Measurements from ENCODE around the gene ST7. TPM values are rescaled to one million over a fixed set of nuclear protein-coding genes. Genes with fewer than 3 reads are reported as not detected.

ST7 gene
- total and polyA plus RNA-seq, 2 of the 8 experiments (the other 6 are each of a cell fraction or from before 2014, with no cell fraction given), result 16.3 to 18.0 TPM

- peak overlapping the region; percentile 80 to 97 (median 89) for H3K4me3 ChIP-seq (ENCODE audit: extremely low read depth in 1 of 4, insufficient read depth in 2 of 4, low read depth in 3 of 4, low read length in 4 of 4)
- H2BK5ac ChIP-seq (ENCODE audit: low read depth, low read length), result peak overlapping the region; percentile 62; the same call in 1 of the 2 replicates
- no peaks in the 10 kb centered on the region for H3K79me1 ChIP-seq (ENCODE audit: low read depth, low read length)
- H3K9me3 ChIP-seq (ENCODE audit: insufficient read depth in 2 of 2, low read depth in 1 of 2, low read length in 1 of 2), result no peaks in the 10 kb centered on the region
- no peak overlapping the region for H2BK20ac ChIP-seq (ENCODE audit: low read length)
- H3K27ac ChIP-seq (ENCODE audit: low read depth, low read length), result peak overlapping the region; percentile 87
- H3K56ac ChIP-seq (replicated peaks; ENCODE audit: insufficient read length, low read depth, low read length), result peak overlapping the region; percentile 13
- FAIRE-seq (peak; percentile 48), DNase-seq (ENCODE audit: low read depth in 1 of 2, low spot score in 2 of 2) (peak; percentile 64 to 74)
- H4K20me1 ChIP-seq (replicated peaks in 1 of 2; ENCODE audit: control insufficient read depth in 1 of 2, insufficient read depth in 2 of 2, low read length in 2 of 2), result no peaks in the 10 kb centered on the region
- no peaks in the 10 kb centered on the region for H3K27me3 ChIP-seq (replicated peaks in 1 of 4; ENCODE audit: control insufficient read depth in 3 of 4, extremely low read depth in 1 of 4, insufficient read depth in 3 of 4, low read length in 3 of 4)
- H4K5ac ChIP-seq (ENCODE audit: insufficient read length, low read depth, low read length), result peak overlapping the region; percentile 53
- H4K8ac ChIP-seq (ENCODE audit: extremely low read depth, insufficient read depth, low read length), result peak overlapping the region; percentile 95; the same call in 1 of the 2 replicates
- no peak overlapping the region for H2BK120ac ChIP-seq (replicated peaks; ENCODE audit: low read depth, low read length)
- CTCF ChIA-PET (ENCODE audit: partially characterized antibody), result interaction anchor here (0.6 to 2.7 kb wide), 9 partner anchors 10 to 258 kb away, joined by 3 to 10 read pairs (median 3); no protein-coding TSS in a partner anchor
- WGBS, 2 experiments (ENCODE audit: extremely low coverage in 1 of 2, insufficient coverage in 1 of 2, insufficient read length in 1 of 2, insufficient replicate concordance in 2 of 2, low coverage in 1 of 2, low lambda C conversion rate in 2 of 2, missing lambda C conversion rate in 1 of 2), result 3% methylated on average over 30 of the region's 63 CpGs; no CpG with 5 or more reads in 1 of the 2 experiments
- H2AFZ ChIP-seq (ENCODE audit: low read length), result no peak overlapping the region
- H3K14ac ChIP-seq (ENCODE audit: insufficient read length), result peak overlapping the region; percentile 3
- peaks cover 3% of the 10 kb centered on the region for H3K23me2 ChIP-seq (ENCODE audit: low read depth, low read length)
- H3K23ac ChIP-seq (ENCODE audit: insufficient read length), result no peak overlapping the region
- H3K79me2 ChIP-seq (ENCODE audit: control insufficient read depth in 1 of 2, insufficient read depth in 2 of 2, low read length in 2 of 2), result peaks cover 0 to 29% of the 10 kb centered on the region in 2 experiments; a peak in 2 of 4 replicates
- H3K4me2 ChIP-seq (ENCODE audit: insufficient read depth in 1 of 2, low read depth in 2 of 2, low read length in 2 of 2), result peak overlapping the region; percentile 80 to 85
- H3K4me1 ChIP-seq (replicated peaks in 1 of 4; ENCODE audit: control insufficient read depth in 3 of 4, insufficient read depth in 4 of 4, low read length in 3 of 4), result peaks cover 0 to 12% (median 6%) of the 10 kb centered on the region in 4 experiments; a peak in 3 of 7 replicates
- no peak overlapping the region for H2BK15ac ChIP-seq (ENCODE audit: low read length)
- H3K36me3 ChIP-seq (ENCODE audit: control insufficient read depth in 2 of 4, insufficient read depth in 4 of 4, low read length in 3 of 4), result no peaks in the 10 kb centered on the region
- POLR2A ChIA-PET (ENCODE audit: partially characterized antibody), result interaction anchor here (0.8 to 3.4 kb wide), 12 partner anchors 8 to 287 kb away, joined by 3 to 34 read pairs (median 4); no protein-coding TSS in a partner anchor
- H2AK5ac ChIP-seq (ENCODE audit: low read depth, low read length), result no peak overlapping the region
- H4K91ac ChIP-seq (replicated peaks; ENCODE audit: insufficient read length, low read length), result no peak overlapping the region
- peak overlapping the region; percentile 56 for H3K18ac ChIP-seq (ENCODE audit: extremely low read depth, low read length)
- peak overlapping the region; percentile 76 to 96 (median 92) for H3K9ac ChIP-seq (replicated peaks in 1 of 4; ENCODE audit: extremely low read depth in 1 of 4, low read depth in 3 of 4, low read length in 3 of 4)
- H3K4ac ChIP-seq (replicated peaks; ENCODE audit: insufficient read length, low read depth, low read length), result no peak overlapping the region
- no peak overlapping the region for H2BK12ac ChIP-seq (ENCODE audit: low read depth, low read length)
- TF ChIP-seq EZH2 (IDR thresholded peaks at IDR 0.05; ENCODE audit: low read depth, low read length, severe bottlenecking) (no peak), HDAC6 (IDR thresholded peaks at IDR 0.05; ENCODE audit: low read depth, low read length) (no peak), SIN3A (conservative IDR thresholded peaks at IDR 0.05 in 1 of 2, IDR thresholded peaks at IDR 0.05 in 1 of 2; ENCODE audit: low read depth in 1 of 2, low read length in 2 of 2) (peak; percentile 38 to 68; a peak in 1 of 4 replicates), GTF2F1 (IDR thresholded peaks at IDR 0.05; ENCODE audit: borderline replicate concordance, low read depth, low read length) (no peak), CTBP2 (IDR thresholded peaks at IDR 0.05; ENCODE audit: borderline replicate concordance, insufficient read depth, insufficient read length, low read length) (no peak), ASH2L (IDR thresholded peaks at IDR 0.05; ENCODE audit: low read length) (peak; percentile 83), BACH1 (IDR thresholded peaks at IDR 0.05; ENCODE audit: low read length) (no peak), SAP30 (IDR thresholded peaks at IDR 0.05; ENCODE audit: insufficient read depth, insufficient replicate concordance, low read length) (no peak), FOSL1 (IDR thresholded peaks at IDR 0.05; ENCODE audit: insufficient read depth, low read depth, low read length) (no peak), MAX (IDR thresholded peaks at IDR 0.05) (peak; percentile 89)
These were observed 871 bp downstream of the ST7 start for GRCh38 chr7:116953906-116954838.

All from H1 (cell line).